ENCODE measurements around the gene ITLN2.

- TF ChIP-seq TCF12 (IDR thresholded peaks at IDR 0.05) (no peak), CTCF (IDR thresholded peaks at IDR 0.05) (no peak), GABPA (IDR thresholded peaks at IDR 0.05; ENCODE audit: low read depth) (no peak), YY1 (IDR thresholded peaks at IDR 0.05; ENCODE audit: low read depth) (no peak)
- TF ChIP-seq, protein P1, sequence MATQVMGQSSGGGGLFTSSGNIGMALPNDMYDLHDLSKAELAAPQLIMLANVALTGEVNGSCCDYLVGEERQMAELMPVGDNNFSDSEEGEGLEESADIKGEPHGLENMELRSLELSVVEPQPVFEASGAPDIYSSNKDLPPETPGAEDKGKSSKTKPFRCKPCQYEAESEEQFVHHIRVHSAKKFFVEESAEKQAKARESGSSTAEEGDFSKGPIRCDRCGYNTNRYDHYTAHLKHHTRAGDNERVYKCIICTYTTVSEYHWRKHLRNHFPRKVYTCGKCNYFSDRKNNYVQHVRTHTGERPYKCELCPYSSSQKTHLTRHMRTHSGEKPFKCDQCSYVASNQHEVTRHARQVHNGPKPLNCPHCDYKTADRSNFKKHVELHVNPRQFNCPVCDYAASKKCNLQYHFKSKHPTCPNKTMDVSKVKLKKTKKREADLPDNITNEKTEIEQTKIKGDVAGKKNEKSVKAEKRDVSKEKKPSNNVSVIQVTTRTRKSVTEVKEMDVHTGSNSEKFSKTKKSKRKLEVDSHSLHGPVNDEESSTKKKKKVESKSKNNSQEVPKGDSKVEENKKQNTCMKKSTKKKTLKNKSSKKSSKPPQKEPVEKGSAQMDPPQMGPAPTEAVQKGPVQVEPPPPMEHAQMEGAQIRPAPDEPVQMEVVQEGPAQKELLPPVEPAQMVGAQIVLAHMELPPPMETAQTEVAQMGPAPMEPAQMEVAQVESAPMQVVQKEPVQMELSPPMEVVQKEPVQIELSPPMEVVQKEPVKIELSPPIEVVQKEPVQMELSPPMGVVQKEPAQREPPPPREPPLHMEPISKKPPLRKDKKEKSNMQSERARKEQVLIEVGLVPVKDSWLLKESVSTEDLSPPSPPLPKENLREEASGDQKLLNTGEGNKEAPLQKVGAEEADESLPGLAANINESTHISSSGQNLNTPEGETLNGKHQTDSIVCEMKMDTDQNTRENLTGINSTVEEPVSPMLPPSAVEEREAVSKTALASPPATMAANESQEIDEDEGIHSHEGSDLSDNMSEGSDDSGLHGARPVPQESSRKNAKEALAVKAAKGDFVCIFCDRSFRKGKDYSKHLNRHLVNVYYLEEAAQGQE (IDR thresholded peaks at IDR 0.05; ENCODE audit: low read depth, low read length), result no peak
Observed at GRCh38 chr1:160956966-160957365, 2.4 kb upstream of the ITLN2 start.
